Esophagus squamous epithelium (tissue), 4 donors: ENCODE data around the gene GAD2.

Experiments
- POLR2A ChIP-seq, 4 donors: fragments of 450-650 bp; IDR thresholded peaks; one replicate each; pipeline ENCODE4 v1.6.1; 2017; ENCODE audit warnings: antibody characterized with exemption in 4 of 4, mild to moderate bottlenecking in 4 of 4, moderate library complexity in 3 of 4
- TF ChIP-seq, protein P1 (sequence below), 6 experiments: fragments of 450-650 bp in 4 of 6; fragments of 200-600 bp in 2 of 6; sonication (generic) in 2 of 6; IDR thresholded peaks; one replicate each; pipeline ENCODE4 v1.5.1; 2016 to 2019; ENCODE audit warnings: antibody characterized with exemption in 6 of 6, mild to moderate bottlenecking in 4 of 6, moderate library complexity in 4 of 6

DNA sequence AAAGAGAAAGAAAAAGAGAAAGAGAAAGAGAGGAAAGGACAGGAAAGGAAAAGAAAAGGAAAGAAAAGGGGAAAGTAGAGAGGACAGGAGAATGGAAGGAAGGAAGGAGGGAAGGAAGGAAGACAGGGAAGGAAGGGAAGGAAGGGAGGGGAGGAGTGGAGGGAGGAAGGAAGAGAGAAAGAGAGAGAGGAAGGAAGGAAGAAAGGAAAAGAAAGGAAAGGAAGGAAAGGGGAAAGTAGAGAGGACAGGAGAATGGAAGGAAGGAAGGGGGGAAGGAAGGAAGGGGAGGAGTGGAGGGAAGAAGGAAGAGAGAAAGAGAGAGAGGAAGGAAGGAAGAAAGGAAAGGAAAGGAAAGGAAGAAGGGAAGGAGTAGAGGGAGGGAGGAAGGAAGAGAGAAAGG is 125.1 kb downstream of the GAD2 start:
- TF ChIP-seq, protein P1, sequence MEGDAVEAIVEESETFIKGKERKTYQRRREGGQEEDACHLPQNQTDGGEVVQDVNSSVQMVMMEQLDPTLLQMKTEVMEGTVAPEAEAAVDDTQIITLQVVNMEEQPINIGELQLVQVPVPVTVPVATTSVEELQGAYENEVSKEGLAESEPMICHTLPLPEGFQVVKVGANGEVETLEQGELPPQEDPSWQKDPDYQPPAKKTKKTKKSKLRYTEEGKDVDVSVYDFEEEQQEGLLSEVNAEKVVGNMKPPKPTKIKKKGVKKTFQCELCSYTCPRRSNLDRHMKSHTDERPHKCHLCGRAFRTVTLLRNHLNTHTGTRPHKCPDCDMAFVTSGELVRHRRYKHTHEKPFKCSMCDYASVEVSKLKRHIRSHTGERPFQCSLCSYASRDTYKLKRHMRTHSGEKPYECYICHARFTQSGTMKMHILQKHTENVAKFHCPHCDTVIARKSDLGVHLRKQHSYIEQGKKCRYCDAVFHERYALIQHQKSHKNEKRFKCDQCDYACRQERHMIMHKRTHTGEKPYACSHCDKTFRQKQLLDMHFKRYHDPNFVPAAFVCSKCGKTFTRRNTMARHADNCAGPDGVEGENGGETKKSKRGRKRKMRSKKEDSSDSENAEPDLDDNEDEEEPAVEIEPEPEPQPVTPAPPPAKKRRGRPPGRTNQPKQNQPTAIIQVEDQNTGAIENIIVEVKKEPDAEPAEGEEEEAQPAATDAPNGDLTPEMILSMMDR (IDR thresholded peaks at IDR 0.05), result no peak
- no peak for TF ChIP-seq POLR2A (IDR thresholded peaks at IDR 0.05)
